ENCODE results near the gene PTPN12.

- TF ChIP-seq CTCF (conservative IDR thresholded peaks at IDR 0.05 in 1 of 2, IDR thresholded peaks at IDR 0.05 in 1 of 2; ENCODE audit: extremely low read depth in 1 of 2, insufficient read depth in 1 of 2, low read depth in 1 of 2, low read length in 2 of 2) (no peak), EZH2 (IDR thresholded peaks at IDR 0.05; ENCODE audit: borderline replicate concordance, low read length) (no peak)
Measured at GRCh38 chr7:77497079-77497478, 40.0 kb upstream of the PTPN12 start.
